ENCODE measurements around the gene CABLES1.
A peak's percentile ranks its signal among the peaks of the same experiment; 100 is the strongest.

CABLES1 gene

DNA sequence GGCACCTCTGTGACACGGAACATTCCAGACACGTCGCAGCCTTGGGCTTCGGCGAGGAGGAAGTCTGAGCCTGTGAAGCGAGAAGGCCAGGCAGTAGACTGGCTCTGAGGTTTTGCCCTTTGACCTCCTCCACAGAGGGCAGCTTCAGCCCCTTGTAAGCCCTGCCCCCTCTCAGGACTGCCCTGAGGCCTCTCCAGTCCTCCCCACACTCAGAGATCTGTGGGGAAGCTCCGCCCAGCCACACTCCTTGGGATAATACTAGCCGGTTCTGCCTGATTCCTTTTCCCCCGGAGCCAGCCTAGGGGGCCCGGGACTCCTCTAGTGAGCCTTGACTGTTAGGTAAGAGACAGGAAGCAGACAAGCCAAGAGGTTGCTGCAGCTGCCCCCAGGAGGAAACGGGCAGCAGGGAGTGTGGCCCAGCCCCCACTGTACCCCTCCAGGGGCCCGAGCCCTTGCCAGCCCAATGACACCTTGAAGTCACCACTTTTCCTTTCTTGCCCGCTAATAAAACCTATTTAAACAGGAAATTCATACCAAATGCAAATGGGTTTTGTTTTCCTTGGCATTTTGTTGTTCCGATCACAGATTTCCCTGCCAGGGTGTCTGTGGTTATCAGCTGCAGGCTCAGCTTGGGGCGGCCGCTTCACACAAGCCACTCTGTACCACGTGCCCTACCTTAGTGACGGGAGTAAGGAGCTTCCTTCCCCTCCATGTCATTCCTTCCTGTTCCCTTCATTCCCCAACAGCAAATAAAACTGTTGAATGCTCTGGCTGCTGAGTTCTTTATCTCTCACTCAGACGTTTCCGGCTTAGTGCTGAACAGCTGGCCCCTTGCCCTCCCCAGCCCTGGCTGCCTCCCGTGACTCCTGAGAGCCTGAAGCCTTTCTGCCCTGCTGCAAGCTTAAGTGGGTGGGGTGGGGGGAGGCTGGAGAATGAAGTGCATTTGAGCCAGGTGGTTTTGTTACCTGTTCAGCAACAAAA lies 124.7 kb downstream of the CABLES1 start:
- Histone ChIP-seq H3K27ac (peak overlapping the region; percentile 81), H3K9me3 (ENCODE audit: severe bottlenecking) (no peaks in the 10 kb centered on the region), H3K36me3 (no peaks in the 10 kb centered on the region), H3K27me3 (ENCODE audit: insufficient read depth, low read depth, severe bottlenecking) (no peaks in the 10 kb centered on the region), H3K4me3 (ENCODE audit: low read depth, low read length) (peak overlapping the region; percentile 30)
- DNase-seq = peak; percentile 95
- TF ChIP-seq, protein P1, sequence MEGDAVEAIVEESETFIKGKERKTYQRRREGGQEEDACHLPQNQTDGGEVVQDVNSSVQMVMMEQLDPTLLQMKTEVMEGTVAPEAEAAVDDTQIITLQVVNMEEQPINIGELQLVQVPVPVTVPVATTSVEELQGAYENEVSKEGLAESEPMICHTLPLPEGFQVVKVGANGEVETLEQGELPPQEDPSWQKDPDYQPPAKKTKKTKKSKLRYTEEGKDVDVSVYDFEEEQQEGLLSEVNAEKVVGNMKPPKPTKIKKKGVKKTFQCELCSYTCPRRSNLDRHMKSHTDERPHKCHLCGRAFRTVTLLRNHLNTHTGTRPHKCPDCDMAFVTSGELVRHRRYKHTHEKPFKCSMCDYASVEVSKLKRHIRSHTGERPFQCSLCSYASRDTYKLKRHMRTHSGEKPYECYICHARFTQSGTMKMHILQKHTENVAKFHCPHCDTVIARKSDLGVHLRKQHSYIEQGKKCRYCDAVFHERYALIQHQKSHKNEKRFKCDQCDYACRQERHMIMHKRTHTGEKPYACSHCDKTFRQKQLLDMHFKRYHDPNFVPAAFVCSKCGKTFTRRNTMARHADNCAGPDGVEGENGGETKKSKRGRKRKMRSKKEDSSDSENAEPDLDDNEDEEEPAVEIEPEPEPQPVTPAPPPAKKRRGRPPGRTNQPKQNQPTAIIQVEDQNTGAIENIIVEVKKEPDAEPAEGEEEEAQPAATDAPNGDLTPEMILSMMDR (IDR thresholded peaks at IDR 0.05; ENCODE audit: low read depth, low read length) = no peak

DNA sequence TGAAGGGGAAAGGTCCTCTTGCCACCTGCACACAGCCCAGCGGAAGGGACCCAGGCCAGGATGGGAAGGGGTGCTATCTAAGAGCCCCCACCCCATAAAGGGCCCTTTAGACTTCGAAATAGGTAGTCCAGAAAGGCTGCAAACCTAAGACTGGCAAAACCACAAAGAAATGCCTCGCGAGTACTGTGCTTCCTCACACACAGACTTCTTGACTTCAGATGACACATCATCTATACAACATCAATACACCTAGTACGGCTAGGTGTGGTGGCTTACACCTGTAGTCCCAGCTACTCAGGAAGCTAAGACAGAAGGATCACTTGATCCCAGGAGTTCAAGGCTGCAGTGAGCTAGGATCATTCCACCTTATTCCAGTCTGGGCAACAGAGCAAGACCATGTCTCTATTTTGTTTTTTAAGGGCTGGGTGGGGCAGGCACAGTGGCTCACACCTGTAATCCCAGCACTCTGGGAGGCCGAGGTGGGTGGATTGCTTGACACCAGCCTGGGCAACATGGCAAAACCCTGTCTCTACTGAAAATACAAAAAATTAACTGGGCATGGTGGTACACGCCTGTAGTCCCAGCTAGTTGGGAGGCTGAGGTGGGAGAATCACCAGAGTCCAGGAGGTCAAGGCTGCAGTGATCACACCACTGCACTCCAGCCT lies 125.8 kb downstream of the CABLES1 start:
- H3K4me3 ChIP-seq (ENCODE audit: low read depth, low read length) = no peak overlapping the region
- no peaks in the 10 kb centered on the region for H3K27me3 ChIP-seq (ENCODE audit: insufficient read depth, low read depth, severe bottlenecking)
- H3K27ac ChIP-seq = peak overlapping the region; percentile 50
- TF ChIP-seq, protein P1 (IDR thresholded peaks at IDR 0.05; ENCODE audit: low read depth, low read length) = no peak
- no peak for DNase-seq
- no peaks in the 10 kb centered on the region for H3K9me3 ChIP-seq (ENCODE audit: severe bottlenecking)
- no peaks in the 10 kb centered on the region for H3K36me3 ChIP-seq

DNA sequence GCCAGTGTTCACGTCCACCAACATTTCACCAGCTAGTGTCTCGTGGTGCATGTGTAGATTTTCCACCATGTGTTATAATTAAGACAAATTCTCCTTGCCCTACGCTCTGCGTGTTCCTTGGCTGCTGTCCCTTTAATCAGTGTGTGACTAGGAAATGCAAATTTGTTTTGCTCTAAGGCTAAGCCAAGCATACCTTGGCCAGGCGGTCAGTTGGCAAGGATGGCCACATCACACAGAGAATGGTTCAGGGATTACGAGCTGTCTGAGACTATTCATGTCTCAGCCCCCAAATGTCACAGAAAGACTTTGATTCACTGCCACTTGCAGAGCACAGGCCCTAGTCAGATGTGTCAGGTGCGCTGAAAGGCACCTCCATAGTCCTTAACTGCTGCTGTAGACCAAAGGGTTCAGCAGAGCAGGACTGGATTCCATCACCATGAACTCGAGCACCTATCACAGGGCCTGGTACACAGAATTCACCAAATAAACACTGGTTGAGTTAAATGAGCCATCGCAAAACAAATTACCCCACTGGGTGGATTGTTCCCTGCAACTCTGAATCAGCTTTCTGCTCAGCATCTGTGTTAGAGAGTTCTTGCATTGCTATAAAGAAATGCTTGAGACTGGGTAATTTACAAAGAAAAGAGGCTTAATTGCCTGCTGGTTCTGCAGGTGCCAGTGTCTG lies 128.4 kb downstream of the CABLES1 start:
- Histone ChIP-seq H3K36me3 (no peaks in the 10 kb centered on the region), H3K9me3 (ENCODE audit: severe bottlenecking) (no peaks in the 10 kb centered on the region), H3K27me3 (ENCODE audit: insufficient read depth, low read depth, severe bottlenecking) (no peaks in the 10 kb centered on the region), H3K27ac (no peak overlapping the region), H3K4me3 (ENCODE audit: low read depth, low read length) (no peak overlapping the region)
- no peak for DNase-seq
- TF ChIP-seq, protein P1 (IDR thresholded peaks at IDR 0.05; ENCODE audit: low read depth, low read length) = no peak

DNA sequence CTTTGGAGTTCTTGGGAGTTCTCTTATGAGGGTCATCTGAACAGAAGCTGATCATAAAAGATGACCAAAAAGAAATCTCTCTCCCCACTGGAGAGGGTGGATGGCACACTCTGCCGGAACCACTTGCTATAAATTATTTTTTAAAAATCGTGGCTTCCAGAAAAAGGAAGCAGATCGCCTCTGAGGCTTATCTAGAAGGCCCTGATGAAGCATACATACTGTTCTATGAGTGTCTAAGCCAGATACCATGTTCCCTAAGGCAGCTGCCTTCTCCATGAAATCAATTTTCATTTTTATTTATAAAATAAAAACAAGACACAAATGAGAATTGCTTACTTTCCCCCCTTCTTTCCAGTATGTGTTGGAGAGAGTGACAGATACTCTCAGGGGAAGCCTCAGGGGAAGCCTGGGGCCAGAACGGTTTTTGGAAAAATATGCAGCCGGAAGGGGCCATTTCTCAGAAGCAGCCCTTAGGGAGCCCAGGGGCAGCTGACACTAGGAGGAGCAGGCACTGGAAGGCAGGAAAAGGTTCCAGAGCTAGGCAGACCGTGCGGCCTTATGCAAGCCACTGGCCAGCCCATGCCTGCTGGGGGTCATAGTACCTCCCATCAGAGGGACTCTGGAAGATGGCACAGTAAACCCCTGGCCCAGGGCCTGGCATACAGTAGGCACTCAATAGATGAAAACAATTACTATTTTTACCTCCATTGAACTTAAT lies 130.6 kb downstream of the CABLES1 start:
- H3K27ac ChIP-seq = no peak overlapping the region
- TF ChIP-seq, protein P1 (IDR thresholded peaks at IDR 0.05; ENCODE audit: low read depth, low read length) = no peak
- no peaks in the 10 kb centered on the region for H3K27me3 ChIP-seq (ENCODE audit: insufficient read depth, low read depth, severe bottlenecking)
- no peak overlapping the region for H3K4me3 ChIP-seq (ENCODE audit: low read depth, low read length)
- no peak for DNase-seq
- peaks cover 13% of the 10 kb centered on the region for H3K9me3 ChIP-seq (ENCODE audit: severe bottlenecking)
- H3K36me3 ChIP-seq = no peaks in the 10 kb centered on the region

DNA sequence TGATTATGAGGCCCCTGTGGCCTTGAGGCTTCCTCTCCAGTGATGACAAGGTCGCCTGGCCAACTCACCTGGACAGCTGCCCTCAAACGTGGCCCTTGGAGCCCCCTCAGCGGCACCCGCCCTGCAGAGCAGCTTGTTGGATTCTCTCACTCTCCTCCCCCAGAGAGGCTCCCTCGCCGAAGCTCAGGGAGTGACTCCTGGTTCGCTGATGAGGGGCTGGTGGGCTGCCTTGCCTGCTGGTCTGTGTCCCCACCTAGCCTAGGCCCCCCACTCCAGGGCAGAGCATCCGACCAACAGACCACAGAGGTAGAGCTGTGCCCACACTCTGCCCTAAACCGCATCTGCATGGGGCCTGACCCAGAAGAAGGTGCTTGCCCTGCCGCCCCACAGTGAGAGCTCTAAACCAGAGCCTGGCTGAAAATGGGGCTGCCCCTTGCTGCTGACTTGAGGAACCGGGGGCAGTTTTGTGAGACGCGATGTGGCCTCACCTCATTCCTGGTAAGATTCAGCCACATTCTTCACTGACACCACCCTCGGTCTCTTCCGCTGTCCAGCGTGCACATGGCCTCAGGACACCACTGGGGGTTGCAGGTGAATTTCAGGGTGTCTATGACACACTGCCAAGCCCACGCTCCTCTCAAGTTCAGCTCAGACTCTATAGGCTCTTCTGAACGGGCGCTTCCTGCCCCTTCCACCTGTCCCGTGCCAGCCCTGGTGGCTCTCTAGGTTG lies 131.6 kb downstream of the CABLES1 start:
- Histone ChIP-seq H3K27ac (no peak overlapping the region), H3K4me3 (ENCODE audit: low read depth, low read length) (no peak overlapping the region), H3K36me3 (no peaks in the 10 kb centered on the region), H3K9me3 (ENCODE audit: severe bottlenecking) (peaks cover 13% of the 10 kb centered on the region), H3K27me3 (ENCODE audit: insufficient read depth, low read depth, severe bottlenecking) (no peaks in the 10 kb centered on the region)
- DNase-seq = no peak
- TF ChIP-seq, protein P1 (IDR thresholded peaks at IDR 0.05; ENCODE audit: low read depth, low read length) = no peak

Measured in WERI-Rb-1 (cell line).